Thoracic aorta (tissue), 2 donors: ENCODE measurements around the gene KCND3. TPM values are rescaled to one million over a fixed set of nuclear protein-coding genes. Genes with fewer than 3 reads are reported as not detected.

Experiments
- ATAC-seq: fragments of 150-250 bp; one replicate; pipeline ENCODE4 v1.8.0; 2017; ENCODE audit warnings: low read depth; ENCODE audit not compliant: insufficient number of reproducible peaks, low FRiP score
- DNase-seq: peaks from one replicate; pipeline ENCODE4 v3.0.0-alpha.2; 2020; ENCODE audit warnings: low spot score
- H3K27ac ChIP-seq, 2 donors: fragments of 200-600 bp; sonication (generic); 1 replicate in 1 of 2; 2 replicates in 1 of 2; pipeline ENCODE4 v1.5.1; 2016; ENCODE audit warnings: mild to moderate bottlenecking in 2 of 2, moderate library complexity in 2 of 2
- H3K27me3 ChIP-seq: fragments of 200-600 bp; sonication (generic); replicated peaks from 2 replicates; pipeline ENCODE4 v1.6.0; 2016; ENCODE audit warnings: mild to moderate bottlenecking; ENCODE audit not compliant: insufficient read depth
- H3K36me3 ChIP-seq: fragments of 200-600 bp; sonication (generic); one replicate; pipeline ENCODE4 v1.5.1; 2016
- H3K4me1 ChIP-seq, 2 donors: fragments of 200-600 bp; sonication (generic); 1 replicate in 1 of 2; 2 replicates in 1 of 2; pipeline versions ENCODE4 v1.5.1 to v1.6.0; 2016; ENCODE audit warnings: low read depth in 2 of 2, mild to moderate bottlenecking in 1 of 2; ENCODE audit not compliant: control insufficient read depth in 1 of 2
- H3K4me3 ChIP-seq: fragments of 200-600 bp; sonication (generic); 2 replicates; pipeline ENCODE4 v1.5.1; 2016; ENCODE audit warnings: mild to moderate bottlenecking
- H3K9me3 ChIP-seq: fragments of 200-600 bp; sonication (generic); 2 replicates; pipeline ENCODE4 v1.5.1; 2016
- total RNA-seq, 2 donors: library from RNA; depleted of rRNA; stranded (reverse); fragments of >200 nt; gene quantifications; one replicate each; pipeline versions ENCODE4 v1.1.0 to v1.2.3, GENCODE V29; 2016
- TF ChIP-seq, protein P1 (sequence below): fragments of 200-600 bp; sonication (generic); IDR thresholded peaks from one replicate; pipeline ENCODE4 v1.5.1; 2019; ENCODE audit warnings: antibody characterized with exemption

The KCND3 gene
- total RNA-seq, 2 donors from 2014 or later = 12.3 to 16.6 TPM

DNA sequence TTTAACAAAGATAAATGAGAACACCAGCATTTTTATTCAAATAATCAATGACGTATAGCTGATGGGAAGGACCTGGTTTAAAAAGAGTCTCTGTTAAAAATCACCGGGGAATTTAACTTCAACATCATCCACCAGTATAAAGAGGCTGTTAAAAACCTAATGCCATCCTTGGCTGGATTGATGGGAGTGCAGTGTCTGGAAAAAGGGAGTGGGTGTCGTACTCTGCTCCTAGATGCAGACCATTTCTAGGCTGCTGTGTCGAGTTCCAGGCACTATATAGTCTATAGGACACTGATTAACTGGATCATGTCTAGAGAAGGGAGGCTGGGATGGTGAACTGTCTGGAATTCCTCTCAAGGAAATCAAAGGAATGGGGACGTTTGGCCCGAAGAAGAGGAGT is 197.7 kb downstream of the KCND3 start:
- Histone ChIP-seq H3K9me3 (no peaks in the 10 kb centered on the region), H3K4me1 (no peaks in the 10 kb centered on the region), H3K36me3 (no peaks in the 10 kb centered on the region), H3K4me3 (no peak overlapping the region), H3K27ac (no peak overlapping the region), H3K27me3 (no peaks in the 10 kb centered on the region)
- TF ChIP-seq, protein P1, sequence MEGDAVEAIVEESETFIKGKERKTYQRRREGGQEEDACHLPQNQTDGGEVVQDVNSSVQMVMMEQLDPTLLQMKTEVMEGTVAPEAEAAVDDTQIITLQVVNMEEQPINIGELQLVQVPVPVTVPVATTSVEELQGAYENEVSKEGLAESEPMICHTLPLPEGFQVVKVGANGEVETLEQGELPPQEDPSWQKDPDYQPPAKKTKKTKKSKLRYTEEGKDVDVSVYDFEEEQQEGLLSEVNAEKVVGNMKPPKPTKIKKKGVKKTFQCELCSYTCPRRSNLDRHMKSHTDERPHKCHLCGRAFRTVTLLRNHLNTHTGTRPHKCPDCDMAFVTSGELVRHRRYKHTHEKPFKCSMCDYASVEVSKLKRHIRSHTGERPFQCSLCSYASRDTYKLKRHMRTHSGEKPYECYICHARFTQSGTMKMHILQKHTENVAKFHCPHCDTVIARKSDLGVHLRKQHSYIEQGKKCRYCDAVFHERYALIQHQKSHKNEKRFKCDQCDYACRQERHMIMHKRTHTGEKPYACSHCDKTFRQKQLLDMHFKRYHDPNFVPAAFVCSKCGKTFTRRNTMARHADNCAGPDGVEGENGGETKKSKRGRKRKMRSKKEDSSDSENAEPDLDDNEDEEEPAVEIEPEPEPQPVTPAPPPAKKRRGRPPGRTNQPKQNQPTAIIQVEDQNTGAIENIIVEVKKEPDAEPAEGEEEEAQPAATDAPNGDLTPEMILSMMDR = no peak
- DNase-seq = no peak
- no peak for ATAC-seq

GRCh38 chr1:111789666-111790316 is 199.7 kb downstream of the KCND3 start:
- H3K4me1 ChIP-seq = no peaks in the 10 kb centered on the region
- no peak overlapping the region for H3K4me3 ChIP-seq
- H3K36me3 ChIP-seq = no peaks in the 10 kb centered on the region
- TF ChIP-seq, protein P1 = peak; percentile 14
- H3K9me3 ChIP-seq = no peaks in the 10 kb centered on the region
- DNase-seq = no peak
- ATAC-seq = no peak
- no peak overlapping the region for H3K27ac ChIP-seq
- no peaks in the 10 kb centered on the region for H3K27me3 ChIP-seq

DNA sequence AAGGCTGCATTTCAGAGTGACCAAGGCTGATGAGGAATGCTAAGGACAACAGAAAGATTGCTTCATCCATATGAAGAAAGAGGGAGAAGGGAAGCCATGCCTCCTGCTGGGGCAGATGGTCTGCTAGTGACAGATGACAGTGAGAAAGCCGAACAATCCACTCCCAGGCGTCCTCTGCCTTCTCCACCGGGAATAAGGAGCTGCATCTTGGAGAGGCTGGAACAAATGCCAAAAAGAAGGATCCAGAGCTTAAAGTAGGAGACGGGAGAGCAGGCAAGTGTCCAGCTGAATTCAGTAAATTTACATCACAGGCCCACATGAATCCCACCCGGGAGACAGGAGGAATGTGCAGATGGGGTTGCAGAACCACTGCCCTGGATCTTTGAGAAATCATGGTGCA is 200.3 kb downstream of the KCND3 start:
- Histone ChIP-seq H3K27me3 (no peaks in the 10 kb centered on the region), H3K4me1 (no peaks in the 10 kb centered on the region), H3K9me3 (no peaks in the 10 kb centered on the region), H3K27ac (no peak overlapping the region), H3K4me3 (no peak overlapping the region), H3K36me3 (no peaks in the 10 kb centered on the region)
- ATAC-seq (no peak), DNase-seq (no peak)
- TF ChIP-seq, protein P1 = no peak

GRCh38 chr1:111786669-111787207 is 202.7 kb downstream of the KCND3 start:
- DNase-seq = no peak
- TF ChIP-seq, protein P1 = no peak

GRCh38 chr1:111784273-111784901 is 205.1 kb downstream of the KCND3 start:
- H3K36me3 ChIP-seq = no peaks in the 10 kb centered on the region
- no peak for DNase-seq
- H3K27me3 ChIP-seq = no peaks in the 10 kb centered on the region
- no peaks in the 10 kb centered on the region for H3K4me1 ChIP-seq
- H3K4me3 ChIP-seq = no peak overlapping the region
- TF ChIP-seq, protein P1 = no peak
- no peak overlapping the region for H3K27ac ChIP-seq
- no peaks in the 10 kb centered on the region for H3K9me3 ChIP-seq
- ATAC-seq = no peak

More at GRCh38 chr1:111786669-111787207, 202.7 kb downstream of the KCND3 start:
- Histone ChIP-seq H3K27ac (no peak overlapping the region), H3K27me3 (no peaks in the 10 kb centered on the region), H3K4me3 (no peak overlapping the region), H3K36me3 (no peaks in the 10 kb centered on the region), H3K4me1 (no peaks in the 10 kb centered on the region), H3K9me3 (no peaks in the 10 kb centered on the region)
- no peak for ATAC-seq
